HEK293 (cell line): Measurements from ENCODE around the gene PPP1R15B.

ENCODE experiments used
- CTCF ChIA-PET: fragments of 350-600 bp; formaldehyde crosslinking; extraction: SDS; loops from one replicate; lab custom pipeline; 2021; ENCODE audit warnings: antibody characterized with exemption; lab: Yijun Ruan, JAX
- POLR2A ChIA-PET: fragments of 300-600 bp; formaldehyde crosslinking; extraction: SDS; loops from one replicate; lab custom pipeline; 2020; ENCODE audit warnings: antibody characterized with exemption, inconsistent platforms; lab: Yijun Ruan, JAX
- H3K27ac ChIP-seq: fragments of 200-500 bp; sonication (Bioruptor generic); 2 replicates; pipeline ENCODE4 v1.5.1; 2014; ENCODE audit warnings: low read depth, low read length, control low read depth, inconsistent platforms; ENCODE audit errors: extremely low read depth
- H3K36me3 ChIP-seq, 2 experiments: fragments of 200-500 bp in 1 of 2; sonication (Bioruptor generic) in 1 of 2; 1 replicate in 1 of 2; 2 replicates in 1 of 2; pipeline ENCODE4 v1.5.1; 2014 to 2017; ENCODE audit warnings: inconsistent platforms in 2 of 2, low read length in 2 of 2; ENCODE audit not compliant: control insufficient read depth in 2 of 2, insufficient read depth in 1 of 2
- H3K4me1 ChIP-seq: fragments of 200-500 bp; sonication (Bioruptor generic); 2 replicates; pipeline ENCODE4 v1.5.1; 2014; ENCODE audit warnings: mild to moderate bottlenecking, low read length, inconsistent platforms; ENCODE audit not compliant: control insufficient read depth, insufficient read depth
- H3K4me3 ChIP-seq: 2 replicates; pipeline ENCODE4 v1.5.1; 2011; ENCODE audit warnings: low read depth, mild to moderate bottlenecking, control low read depth, low read length, moderate library complexity
- H3K9me3 ChIP-seq: fragments of 200-500 bp; sonication (Bioruptor generic); 2 replicates; pipeline ENCODE4 v1.5.1; 2014; ENCODE audit warnings: low read depth, low read length, inconsistent platforms; ENCODE audit not compliant: control insufficient read depth, insufficient read depth
- CTCF ChIP-seq: fragments of 450-650 bp; formaldehyde crosslinking; IDR thresholded peaks from 2 replicates; pipeline ENCODE4 v1.5.1; 2016; ENCODE audit warnings: missing biosample characterization, missing genetic modification characterization
- KLF7 ChIP-seq: fragments of 450-650 bp; formaldehyde crosslinking; IDR thresholded peaks from 2 replicates; pipeline ENCODE4 v1.5.1; 2016; ENCODE audit warnings: missing biosample characterization, missing genetic modification characterization, borderline replicate concordance
- PBX3 ChIP-seq: sonication (generic); formaldehyde crosslinking; IDR thresholded peaks from 2 replicates; pipeline ENCODE4 v1.8.1; 2022; ENCODE audit warnings: mild to moderate bottlenecking, moderate library complexity, missing genetic modification reagents
- TRIM28 ChIP-seq: IDR thresholded peaks from 2 replicates; pipeline ENCODE4 v1.6.1; 2011; ENCODE audit warnings: low read length, control low read depth, borderline replicate concordance
- ZBTB11 ChIP-seq: fragments of 450-650 bp; formaldehyde crosslinking; conservative IDR thresholded peaks from 2 replicates; pipeline ENCODE4 v1.5.1; 2016; ENCODE audit warnings: low read depth, missing biosample characterization, missing genetic modification characterization
- ZBTB21 ChIP-seq: fragments of 450-650 bp; formaldehyde crosslinking; IDR thresholded peaks from 2 replicates; pipeline ENCODE4 v1.5.1; 2017; ENCODE audit warnings: missing biosample characterization, missing genetic modification characterization
- ZFHX2 ChIP-seq: fragments of 450-650 bp; formaldehyde crosslinking; conservative IDR thresholded peaks from 2 replicates; pipeline ENCODE4 v1.5.1; 2016; ENCODE audit warnings: missing biosample characterization, missing genetic modification characterization
- ZFP69B ChIP-seq: fragments of 450-650 bp; formaldehyde crosslinking; IDR thresholded peaks from 2 replicates; pipeline ENCODE4 v1.5.1; 2016; ENCODE audit warnings: missing biosample characterization, missing genetic modification characterization
- ZIC2 ChIP-seq: fragments of 450-650 bp; formaldehyde crosslinking; IDR thresholded peaks from 2 replicates; pipeline ENCODE4 v1.5.1; 2016; ENCODE audit warnings: missing biosample characterization, missing genetic modification characterization
- ZNF335 ChIP-seq: fragments of 450-650 bp; formaldehyde crosslinking; conservative IDR thresholded peaks from 2 replicates; pipeline ENCODE4 v1.5.1; 2016; ENCODE audit warnings: missing biosample characterization, missing genetic modification characterization
- ZNF350 ChIP-seq: fragments of 450-650 bp; formaldehyde crosslinking; IDR thresholded peaks from 2 replicates; pipeline ENCODE4 v1.5.0; 2017; ENCODE audit warnings: missing biosample characterization, mild to moderate bottlenecking, missing genetic modification characterization
- ZNF423 ChIP-seq: fragments of 450-650 bp; formaldehyde crosslinking; IDR thresholded peaks from 2 replicates; pipeline ENCODE4 v1.5.1; 2016; ENCODE audit warnings: missing biosample characterization, missing genetic modification characterization
- ZNF510 ChIP-seq: fragments of 450-650 bp; formaldehyde crosslinking; IDR thresholded peaks from 2 replicates; pipeline ENCODE4 v1.5.1; 2018; ENCODE audit warnings: mild to moderate bottlenecking, missing genetic modification characterization, missing biosample characterization; ENCODE audit not compliant: insufficient replicate concordance
- ZNF548 ChIP-seq: fragments of 450-650 bp; formaldehyde crosslinking; IDR thresholded peaks from 2 replicates; pipeline ENCODE4 v1.5.1; 2016; ENCODE audit warnings: missing biosample characterization, missing genetic modification characterization
- ZNF549 ChIP-seq: fragments of 450-650 bp; IDR thresholded peaks from 2 replicates; pipeline ENCODE4 v1.5.1; 2018; ENCODE audit warnings: missing biosample characterization, missing genetic modification characterization, mild to moderate bottlenecking, inconsistent platforms, moderate library complexity
- ZNF658 ChIP-seq: fragments of 450-650 bp; formaldehyde crosslinking; IDR thresholded peaks from 2 replicates; pipeline ENCODE4; 2016; ENCODE audit warnings: missing biosample characterization, missing genetic modification characterization
- ZNF660 ChIP-seq: fragments of 450-650 bp; IDR thresholded peaks from 2 replicates; pipeline ENCODE4 v1.5.1; 2018; ENCODE audit warnings: missing biosample characterization, mild to moderate bottlenecking, missing genetic modification characterization
- ZNF768 ChIP-seq: fragments of 450-650 bp; formaldehyde crosslinking; IDR thresholded peaks from 2 replicates; pipeline ENCODE4 v1.5.1; 2018; ENCODE audit warnings: missing biosample characterization, mild to moderate bottlenecking, missing genetic modification characterization
- TF ChIP-seq, protein P1 (sequence below): fragments of 450-650 bp; formaldehyde crosslinking; IDR thresholded peaks from 2 replicates; pipeline ENCODE4 v1.5.1; 2016; ENCODE audit warnings: missing biosample characterization, missing genetic modification characterization
- TF ChIP-seq, protein P2 (sequence below): fragments of 450-650 bp; formaldehyde crosslinking; IDR thresholded peaks from 2 replicates; pipeline ENCODE4 v1.5.1; 2016; ENCODE audit warnings: missing biosample characterization, missing genetic modification characterization
- TF ChIP-seq, protein P3 (sequence below): fragments of 450-650 bp; formaldehyde crosslinking; IDR thresholded peaks from 2 replicates; pipeline ENCODE4 v1.5.1; 2016; ENCODE audit warnings: missing biosample characterization, missing genetic modification characterization
- TF ChIP-seq, protein P4 (sequence below): IDR thresholded peaks from 2 replicates; pipeline ENCODE4 v1.6.1; 2011; ENCODE audit warnings: mild to moderate bottlenecking, low read depth, low read length, borderline replicate concordance
- TF ChIP-seq, protein P5 (sequence below): fragments of 450-650 bp; formaldehyde crosslinking; IDR thresholded peaks from 2 replicates; pipeline ENCODE4 v1.5.1; 2016; ENCODE audit warnings: missing biosample characterization, missing genetic modification characterization

PPP1R15B gene

GRCh38 chr1:204445860-204446412, 34.3 kb upstream of the PPP1R15B start:
- TF ChIP-seq, protein P1, sequence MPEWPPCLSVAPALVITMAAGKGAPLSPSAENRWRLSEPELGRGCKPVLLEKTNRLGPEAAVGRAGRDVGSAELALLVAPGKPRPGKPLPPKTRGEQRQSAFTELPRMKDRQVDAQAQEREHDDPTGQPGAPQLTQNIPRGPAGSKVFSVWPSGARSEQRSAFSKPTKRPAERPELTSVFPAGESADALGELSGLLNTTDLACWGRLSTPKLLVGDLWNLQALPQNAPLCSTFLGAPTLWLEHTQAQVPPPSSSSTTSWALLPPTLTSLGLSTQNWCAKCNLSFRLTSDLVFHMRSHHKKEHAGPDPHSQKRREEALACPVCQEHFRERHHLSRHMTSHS (tag by site-specific recombination) = no peak
- TF ChIP-seq ZFHX2 (tag by site-specific recombination) (0 out of 2 replicates have a peak, but pooled peaks have one; percentile 8), ZNF350 (tag by site-specific recombination) (no peak), ZNF549 (tag by site-specific recombination) (no peak), KLF7 (tag by site-specific recombination) (no peak), CTCF (tag by site-specific recombination) (peak; percentile 67), ZNF510 (tag by site-specific recombination) (no peak), PBX3 (CRISPR knock-in tag) (no peak), ZNF548 (tag by site-specific recombination) (no peak), ZNF423 (tag by site-specific recombination) (no peak), ZBTB11 (tag by site-specific recombination) (no peak), ZNF768 (tag by site-specific recombination) (no peak), ZBTB21 (tag by site-specific recombination) (no peak), ZIC2 (tag by site-specific recombination) (no peak), ZNF335 (tag by site-specific recombination) (no peak), ZNF660 (tag by site-specific recombination) (no peak), ZNF658 (tag by site-specific recombination) (no peak), ZFP69B (peak; percentile 80; the same call in 1 of the 2 replicates), TRIM28 (0 out of 2 replicates have a peak, but pooled peaks have one; percentile 22)
- TF ChIP-seq, protein P2, sequence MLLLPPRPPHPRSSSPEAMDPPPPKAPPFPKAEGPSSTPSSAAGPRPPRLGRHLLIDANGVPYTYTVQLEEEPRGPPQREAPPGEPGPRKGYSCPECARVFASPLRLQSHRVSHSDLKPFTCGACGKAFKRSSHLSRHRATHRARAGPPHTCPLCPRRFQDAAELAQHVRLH = no peak
- TF ChIP-seq, protein P3, sequence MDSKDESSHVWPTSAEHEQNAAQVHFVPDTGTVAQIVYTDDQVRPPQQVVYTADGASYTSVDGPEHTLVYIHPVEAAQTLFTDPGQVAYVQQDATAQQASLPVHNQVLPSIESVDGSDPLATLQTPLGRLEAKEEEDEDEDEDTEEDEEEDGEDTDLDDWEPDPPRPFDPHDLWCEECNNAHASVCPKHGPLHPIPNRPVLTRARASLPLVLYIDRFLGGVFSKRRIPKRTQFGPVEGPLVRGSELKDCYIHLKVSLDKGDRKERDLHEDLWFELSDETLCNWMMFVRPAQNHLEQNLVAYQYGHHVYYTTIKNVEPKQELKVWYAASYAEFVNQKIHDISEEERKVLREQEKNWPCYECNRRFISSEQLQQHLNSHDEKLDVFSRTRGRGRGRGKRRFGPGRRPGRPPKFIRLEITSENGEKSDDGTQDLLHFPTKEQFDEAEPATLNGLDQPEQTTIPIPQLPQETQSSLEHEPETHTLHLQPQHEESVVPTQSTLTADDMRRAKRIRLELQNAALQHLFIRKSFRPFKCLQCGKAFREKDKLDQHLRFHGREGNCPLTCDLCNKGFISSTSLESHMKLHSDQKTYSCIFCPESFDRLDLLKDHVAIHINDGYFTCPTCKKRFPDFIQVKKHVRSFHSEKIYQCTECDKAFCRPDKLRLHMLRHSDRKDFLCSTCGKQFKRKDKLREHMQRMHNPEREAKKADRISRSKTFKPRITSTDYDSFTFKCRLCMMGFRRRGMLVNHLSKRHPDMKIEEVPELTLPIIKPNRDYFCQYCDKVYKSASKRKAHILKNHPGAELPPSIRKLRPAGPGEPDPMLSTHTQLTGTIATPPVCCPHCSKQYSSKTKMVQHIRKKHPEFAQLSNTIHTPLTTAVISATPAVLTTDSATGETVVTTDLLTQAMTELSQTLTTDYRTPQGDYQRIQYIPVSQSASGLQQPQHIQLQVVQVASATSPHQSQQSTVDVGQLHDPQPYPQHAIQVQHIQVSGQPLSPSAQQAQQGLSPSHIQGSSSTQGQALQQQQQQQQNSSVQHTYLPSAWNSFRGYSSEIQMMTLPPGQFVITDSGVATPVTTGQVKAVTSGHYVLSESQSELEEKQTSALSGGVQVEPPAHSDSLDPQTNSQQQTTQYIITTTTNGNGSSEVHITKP (tag by site-specific recombination) = peak; percentile 37
- TF ChIP-seq, protein P4, sequence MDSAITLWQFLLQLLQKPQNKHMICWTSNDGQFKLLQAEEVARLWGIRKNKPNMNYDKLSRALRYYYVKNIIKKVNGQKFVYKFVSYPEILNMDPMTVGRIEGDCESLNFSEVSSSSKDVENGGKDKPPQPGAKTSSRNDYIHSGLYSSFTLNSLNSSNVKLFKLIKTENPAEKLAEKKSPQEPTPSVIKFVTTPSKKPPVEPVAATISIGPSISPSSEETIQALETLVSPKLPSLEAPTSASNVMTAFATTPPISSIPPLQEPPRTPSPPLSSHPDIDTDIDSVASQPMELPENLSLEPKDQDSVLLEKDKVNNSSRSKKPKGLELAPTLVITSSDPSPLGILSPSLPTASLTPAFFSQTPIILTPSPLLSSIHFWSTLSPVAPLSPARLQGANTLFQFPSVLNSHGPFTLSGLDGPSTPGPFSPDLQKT = no peak
- TF ChIP-seq, protein P5, sequence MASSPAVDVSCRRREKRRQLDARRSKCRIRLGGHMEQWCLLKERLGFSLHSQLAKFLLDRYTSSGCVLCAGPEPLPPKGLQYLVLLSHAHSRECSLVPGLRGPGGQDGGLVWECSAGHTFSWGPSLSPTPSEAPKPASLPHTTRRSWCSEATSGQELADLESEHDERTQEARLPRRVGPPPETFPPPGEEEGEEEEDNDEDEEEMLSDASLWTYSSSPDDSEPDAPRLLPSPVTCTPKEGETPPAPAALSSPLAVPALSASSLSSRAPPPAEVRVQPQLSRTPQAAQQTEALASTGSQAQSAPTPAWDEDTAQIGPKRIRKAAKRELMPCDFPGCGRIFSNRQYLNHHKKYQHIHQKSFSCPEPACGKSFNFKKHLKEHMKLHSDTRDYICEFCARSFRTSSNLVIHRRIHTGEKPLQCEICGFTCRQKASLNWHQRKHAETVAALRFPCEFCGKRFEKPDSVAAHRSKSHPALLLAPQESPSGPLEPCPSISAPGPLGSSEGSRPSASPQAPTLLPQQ (tag by site-specific recombination) = peak; percentile 52
- Histone ChIP-seq H3K4me3 (no peak overlapping the region), H3K27ac (no peak overlapping the region), H3K9me3 (no peaks in the 10 kb centered on the region), H3K4me1 (peaks cover 3% of the 10 kb centered on the region; the same call in 1 of the 2 replicates), H3K36me3 (peaks cover 5 to 40% of the 10 kb centered on the region in 2 experiments; a peak in 2 of 3 replicates)
- CTCF ChIA-PET = interaction anchor here (0.7 to 10.8 kb wide), 23 partner anchors 9 to 361 kb away, joined by 3 to 314 read pairs (median 6); partner anchors contain the start of gene PIK3C2B
- POLR2A ChIA-PET = interaction anchor here (0.6 to 2.8 kb wide), 4 partner anchors 38 to 68 kb away, joined by 4 to 20 read pairs (median 5); partner anchors contain the start of gene PIK3C2B
